ACHN (cell line): ENCODE results near the gene MT1E.
"Not testable (repeated sequence)": the region's sequence is repeated elsewhere in the genome, so short reads cannot be mapped to it uniquely, and the experiment has no call there.

ENCODE experiments used
- DNase-seq: peaks from one replicate; pipeline ENCODE4 v3.0.0-alpha.2; 2015
- in situ Hi-C: cut with HindIII; loops from 2 replicates; pipeline ENCODE4 v1.10.0; 2017; ENCODE audit warnings: low sequenced_read_pairs, low pct_ligation_motif_present, low pct_unique_long_range_greater_than_20kb

The MT1E gene

DNA sequence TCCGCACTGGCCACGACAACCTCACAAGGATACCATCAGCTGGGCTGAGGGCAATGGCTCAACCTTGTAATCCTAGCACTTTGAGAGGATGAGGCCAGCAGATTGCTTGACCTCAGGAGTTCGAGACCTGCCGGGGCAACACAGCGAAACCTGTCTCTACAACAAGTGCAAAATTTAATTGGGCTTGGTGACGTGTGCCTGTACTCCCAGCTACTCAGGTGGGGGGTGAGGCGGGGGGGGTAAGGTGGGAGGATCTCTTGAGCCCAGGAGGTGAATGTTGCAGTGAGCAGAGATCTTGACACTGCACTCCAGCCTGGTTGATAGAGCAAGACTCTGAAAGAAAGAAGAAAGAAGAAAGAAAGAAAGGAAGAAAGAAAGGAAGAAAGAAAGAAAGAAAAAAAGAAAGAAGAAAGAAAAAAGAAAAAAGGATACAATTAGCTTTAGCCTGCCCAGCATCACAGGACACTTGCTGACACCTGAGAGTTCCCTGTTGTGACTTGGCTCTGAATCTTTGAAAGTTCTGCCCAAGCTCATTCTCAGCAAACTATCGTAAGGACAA is 5.2 kb upstream of the MT1E start:
- in situ Hi-C loops, result no loop called here
- DNase-seq, result no peak

DNA sequence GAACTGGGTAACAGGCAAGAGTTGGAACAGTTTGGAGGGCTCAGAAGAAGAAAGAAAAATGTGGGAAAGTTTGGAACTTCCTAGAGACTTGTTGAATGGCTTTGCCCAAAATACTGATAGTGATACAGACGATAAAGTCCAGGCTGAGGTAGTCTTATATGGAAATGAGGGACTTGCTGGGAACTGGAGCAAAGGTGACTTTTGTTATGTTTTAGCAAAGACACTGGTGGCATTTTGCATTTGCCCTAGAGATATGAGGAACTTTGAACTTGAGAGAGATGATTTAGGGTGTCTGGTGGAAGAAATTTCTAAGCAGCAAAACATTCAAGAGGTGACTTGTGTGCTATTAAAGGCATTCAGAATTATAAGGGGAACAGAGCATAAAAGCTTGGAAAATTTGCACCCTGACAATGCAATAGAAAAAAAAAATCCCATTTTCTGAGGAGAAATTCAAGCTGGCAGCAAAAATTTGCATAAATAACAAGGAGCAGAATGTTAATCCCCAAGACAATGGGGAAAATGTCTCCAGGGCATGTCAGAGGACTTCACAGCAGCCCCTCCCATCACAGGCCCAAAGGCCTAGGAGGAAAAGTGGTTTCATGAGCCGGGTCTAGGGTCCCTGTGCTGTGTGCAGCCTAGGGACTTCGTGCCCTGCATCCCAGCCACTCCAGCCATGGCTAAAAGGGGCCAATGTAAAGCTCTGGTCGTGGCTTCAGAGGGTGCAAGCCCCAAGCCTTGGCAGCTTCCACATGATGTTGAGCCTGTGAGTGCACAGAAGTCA is 3.7 kb upstream of the MT1E start:
- in situ Hi-C loops, DNase-seq: not testable (repeated sequence)

DNA sequence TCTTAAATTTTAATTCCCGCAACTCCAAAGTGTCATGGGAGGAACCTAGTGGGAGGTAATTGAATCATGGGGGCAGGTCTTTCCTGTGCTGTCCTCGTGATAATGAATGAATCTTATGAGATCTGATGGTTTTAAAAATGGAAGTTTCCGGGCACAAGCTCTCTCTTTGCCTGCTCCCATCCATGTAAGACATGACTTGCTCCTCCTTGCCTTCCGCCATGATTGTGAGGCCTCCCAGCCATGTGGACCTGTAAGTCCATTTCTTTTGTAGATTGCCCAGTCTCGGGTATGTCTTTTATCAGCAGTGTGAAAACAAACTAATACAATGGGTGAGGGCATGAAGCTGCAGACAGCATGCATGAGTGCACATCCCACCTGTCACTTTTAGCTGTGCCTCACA is 2.4 kb upstream of the MT1E start:
- in situ Hi-C loops, DNase-seq: not testable (repeated sequence)

DNA sequence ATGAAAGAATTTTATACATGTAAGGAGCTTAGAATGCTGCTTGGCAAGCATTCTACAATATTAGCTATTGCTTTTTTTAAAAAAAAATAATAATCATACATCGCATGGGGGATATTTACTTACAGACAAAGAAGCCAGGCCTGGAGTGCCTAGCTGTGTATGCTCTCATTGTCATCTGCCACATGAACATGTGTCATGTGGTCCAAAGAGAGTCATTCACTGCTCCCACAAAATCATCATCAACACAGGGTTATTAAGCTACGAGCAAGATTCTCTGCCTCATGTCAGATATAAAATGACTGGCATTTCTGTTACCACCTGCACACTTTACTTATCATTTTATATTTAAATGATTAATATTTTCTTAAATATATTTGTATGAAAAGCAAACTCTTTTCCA is 1.9 kb upstream of the MT1E start:
- in situ Hi-C loops, result no loop called here

DNA sequence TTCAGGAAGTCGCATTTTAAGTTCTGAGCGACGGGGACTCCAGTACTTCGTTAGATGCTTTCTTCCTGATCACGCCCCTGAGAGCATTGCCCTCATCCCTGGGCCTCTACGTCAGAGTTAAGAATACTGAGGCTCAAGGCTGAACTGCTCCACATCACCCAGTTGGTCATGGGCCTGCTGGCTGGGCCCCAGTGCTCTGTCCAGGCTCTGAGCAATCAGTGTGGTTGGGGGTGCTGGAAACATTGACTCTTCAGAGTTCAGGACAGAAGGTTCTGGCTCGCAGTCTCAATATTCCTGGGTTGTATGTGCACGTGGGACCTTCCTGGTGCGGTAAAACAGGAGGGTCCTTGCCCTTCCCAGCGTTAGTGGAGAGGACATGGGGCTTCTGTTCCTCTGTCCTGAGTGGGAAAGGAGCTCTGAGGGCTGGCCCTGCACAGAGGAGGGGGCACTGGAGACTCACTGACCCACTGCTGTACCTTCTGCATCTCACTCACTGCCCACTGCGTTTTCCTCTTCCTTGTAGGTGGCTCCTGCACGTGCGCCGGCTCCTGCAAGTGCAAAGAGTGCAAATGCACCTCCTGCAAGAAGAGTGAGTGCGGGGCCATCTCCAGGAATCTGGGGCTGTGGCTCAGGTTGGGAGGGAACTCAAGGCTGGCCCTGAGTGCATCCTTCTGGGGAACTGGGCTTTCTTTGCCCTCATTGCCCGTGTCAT is 518 bp downstream of the MT1E start:
- in situ Hi-C loops, result no loop called here
- peak; percentile 55 for DNase-seq

More for the DNA sequence above, 1.9 kb upstream of the MT1E start:
- DNase-seq, result no peak

DNA sequence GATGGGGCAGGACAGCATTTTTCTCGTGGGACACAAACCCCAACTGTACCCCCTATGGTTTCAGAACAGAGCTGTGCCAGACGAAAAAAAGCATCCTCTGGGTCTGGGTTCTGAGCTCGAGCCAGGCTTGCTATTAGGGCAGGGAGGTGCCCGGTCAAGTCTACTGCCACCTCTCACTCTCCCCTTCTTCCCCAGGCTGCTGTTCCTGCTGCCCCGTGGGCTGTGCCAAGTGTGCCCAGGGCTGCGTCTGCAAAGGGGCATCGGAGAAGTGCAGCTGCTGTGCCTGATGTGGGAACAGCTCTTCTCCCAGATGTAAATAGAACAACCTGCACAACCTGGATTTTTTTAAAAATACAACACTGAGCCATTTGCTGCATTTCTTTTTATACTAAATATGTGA is 1.1 kb downstream of the MT1E start:
- in situ Hi-C loops, result no loop called here
- no peak for DNase-seq

DNA sequence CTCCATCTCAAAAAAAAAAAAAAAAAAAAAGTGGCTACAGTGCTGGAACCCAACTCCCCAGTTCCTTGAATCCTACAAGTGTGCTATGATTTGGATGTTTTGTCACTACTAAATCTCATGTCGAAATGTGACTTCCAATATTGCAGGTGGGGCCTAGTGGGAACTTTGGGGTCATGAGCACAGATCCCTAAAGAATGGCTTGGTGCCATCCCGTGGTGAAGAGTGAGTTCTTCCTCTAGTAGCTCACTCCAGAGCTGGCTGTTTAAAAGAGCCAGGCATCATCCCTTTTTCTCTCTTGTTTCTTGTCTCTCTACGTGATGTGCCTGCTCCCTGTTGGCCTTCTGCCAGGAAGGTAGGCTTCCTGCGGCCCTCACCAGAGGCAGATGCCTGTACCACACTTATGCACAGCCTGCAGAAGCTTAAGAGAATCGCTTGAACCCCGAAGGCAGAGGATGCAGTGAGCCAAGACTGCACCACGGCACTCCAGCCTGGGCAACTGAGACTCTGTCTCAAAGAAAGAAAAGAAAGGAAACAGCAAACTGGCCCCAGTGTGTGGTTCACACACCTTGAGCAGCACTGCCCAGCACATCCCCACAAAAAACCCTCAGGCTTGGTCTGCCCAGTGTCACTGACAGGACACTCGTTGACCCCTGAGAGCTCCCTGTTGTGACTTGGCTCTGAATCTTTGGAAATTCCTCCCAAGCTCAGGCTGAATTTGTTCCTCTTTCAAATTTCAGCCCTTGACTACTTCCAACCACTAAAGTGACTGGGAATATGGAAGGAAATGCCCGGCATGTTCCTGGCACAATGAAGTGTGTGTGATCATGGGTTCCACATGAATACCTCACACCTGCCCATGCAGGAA is 3.1 kb downstream of the MT1E start:
- in situ Hi-C loops, result no loop called here
- DNase-seq, result no peak

DNA sequence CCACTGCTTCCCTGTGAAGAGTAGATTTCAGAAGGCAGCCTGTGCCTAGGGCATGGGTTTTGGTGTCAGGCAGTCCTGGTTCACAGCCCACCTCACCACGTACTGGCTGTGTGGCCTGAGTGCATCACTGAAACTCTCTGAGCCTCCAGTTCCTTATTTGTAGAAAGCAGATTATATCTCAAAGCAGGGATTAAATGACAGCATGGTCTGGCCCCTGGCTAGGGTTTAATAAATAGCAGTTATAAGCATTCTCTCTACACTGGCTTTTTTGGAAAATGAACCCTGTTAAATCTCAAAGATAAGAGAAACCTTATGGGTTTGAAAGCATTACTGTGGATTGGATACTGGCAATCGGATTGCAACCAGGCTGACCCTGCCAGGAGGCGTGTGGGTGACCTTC is 4.0 kb downstream of the MT1E start:
- in situ Hi-C loops, result no loop called here
- no peak for DNase-seq

DNA sequence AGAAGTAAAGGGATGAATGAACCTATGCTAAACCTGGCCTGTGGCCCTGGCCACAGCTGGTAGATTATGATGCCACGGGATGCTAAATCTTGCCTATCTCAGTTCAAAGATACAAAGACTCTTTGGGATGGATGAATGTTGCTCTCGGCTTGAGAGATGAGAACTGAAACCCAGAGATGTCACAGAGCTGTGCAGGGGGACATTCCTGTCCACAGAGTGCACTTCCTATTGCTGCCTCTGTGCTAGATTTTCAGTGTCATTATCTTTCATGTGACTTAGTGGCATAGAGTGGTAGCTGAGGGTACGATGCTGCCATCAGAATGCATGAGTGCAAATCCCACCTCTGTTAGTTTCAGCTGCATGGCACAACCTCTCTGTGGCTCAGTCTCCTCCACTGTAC is 4.6 kb downstream of the MT1E start:
- in situ Hi-C loops, result no loop called here
- no peak for DNase-seq

DNA sequence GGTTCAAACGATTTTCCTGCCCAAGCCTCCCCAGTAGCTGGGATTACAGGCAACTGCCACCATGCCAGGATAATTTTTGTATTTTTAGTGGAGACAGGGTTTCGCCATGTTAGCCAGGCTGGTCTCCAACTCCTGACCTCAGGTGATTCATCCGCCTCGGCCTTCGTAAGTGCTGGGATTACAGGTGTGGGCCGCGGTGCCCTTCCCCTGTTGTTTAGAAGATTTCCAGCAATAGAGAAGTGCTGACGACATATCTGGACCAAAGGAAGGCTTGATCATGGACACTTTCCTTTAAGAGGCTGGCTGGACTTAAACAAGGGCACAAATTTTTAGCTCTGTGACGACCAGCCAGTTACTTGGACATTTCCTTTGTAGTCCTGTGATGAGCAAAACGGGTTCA is 5.6 kb downstream of the MT1E start:
- DNase-seq, result no peak
- in situ Hi-C loops, result no loop called here

DNA sequence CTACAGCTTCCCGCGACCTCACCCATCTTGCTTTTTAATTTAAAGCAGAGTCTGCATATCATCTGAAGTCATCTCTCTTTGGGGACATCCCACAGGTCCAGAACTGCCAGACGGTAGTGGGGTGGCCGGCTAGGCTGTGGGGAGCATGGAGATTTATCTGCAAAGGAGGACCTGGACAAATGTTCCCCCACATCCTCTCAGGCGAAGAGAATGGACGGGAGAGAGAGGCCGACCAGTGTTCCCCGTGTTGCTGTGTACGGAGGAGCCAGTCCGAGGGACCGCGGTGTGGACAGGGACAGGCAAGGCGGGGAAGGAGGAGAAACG is 6.2 kb downstream of the MT1E start:
- no peak for DNase-seq
- in situ Hi-C loops, result no loop called here

DNA sequence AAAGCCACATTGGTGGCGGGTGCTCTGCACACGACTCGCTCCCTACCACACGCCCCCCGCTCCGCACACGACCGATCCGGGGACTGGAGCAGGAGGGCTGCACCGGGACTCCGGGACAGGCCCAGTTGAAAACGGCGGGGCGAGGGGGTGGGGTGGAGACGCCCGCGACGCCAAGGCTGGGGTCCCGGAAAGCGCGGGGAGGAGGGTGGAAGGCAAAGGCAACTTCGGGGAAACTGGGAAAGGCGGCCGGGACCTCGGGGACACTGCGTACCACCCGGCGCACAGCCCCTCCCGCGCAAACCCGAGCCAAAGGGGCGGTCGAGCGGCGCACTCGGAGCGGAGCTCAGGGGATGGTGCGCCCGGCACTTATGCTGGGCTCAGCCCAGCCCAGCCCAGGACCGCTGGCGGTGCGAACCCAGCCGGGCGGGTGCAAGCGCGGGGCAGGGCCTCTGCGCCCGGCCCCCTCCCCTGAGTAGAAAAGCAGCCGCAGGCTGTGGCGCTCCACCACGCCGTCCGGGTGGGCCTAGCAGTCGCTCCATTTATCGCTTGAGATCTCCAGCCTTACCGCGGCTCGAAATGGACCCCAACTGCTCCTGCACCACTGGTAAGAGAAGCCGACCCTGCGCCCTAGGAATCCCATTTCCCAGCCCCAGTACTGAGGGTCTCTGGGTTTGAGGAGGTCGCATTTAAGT is 6.7 kb downstream of the MT1E start, which contains the start of gene MT1M:
Gene MT1M, plus strand, starts transcription at position 504 of the 692 bp plus-strand sequence. Its CDS starts 73 bp downstream, at position 577.
- peak; percentile 71 for DNase-seq
- in situ Hi-C loops, result no loop called here

DNA sequence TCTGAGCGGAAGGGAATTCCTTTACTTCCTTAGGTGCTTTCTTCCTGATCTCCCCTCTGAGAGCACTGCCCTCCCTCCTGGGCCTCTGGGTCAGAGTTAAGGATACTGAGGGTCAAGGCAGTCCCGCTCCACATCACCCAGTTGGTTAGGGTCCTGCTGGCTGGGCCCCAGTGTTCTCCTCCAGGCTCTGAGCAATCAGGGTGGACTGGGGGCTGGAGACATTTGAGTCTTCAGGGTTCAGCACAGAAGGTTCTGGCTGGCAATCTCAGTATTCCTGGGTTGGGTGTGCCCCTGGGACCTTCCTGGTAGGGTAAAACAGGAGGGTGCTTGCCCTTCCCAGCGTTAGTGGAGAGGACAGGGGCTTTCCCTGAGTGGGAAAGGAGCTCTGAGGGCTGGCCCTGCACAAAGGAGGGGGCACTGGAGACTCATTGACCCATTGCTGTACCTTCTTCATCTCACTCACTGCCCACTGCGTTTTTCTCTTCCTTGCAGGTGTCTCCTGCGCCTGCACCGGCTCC is 7.3 kb downstream of the MT1E start:
- no peak for DNase-seq
- in situ Hi-C loops, result no loop called here

DNA sequence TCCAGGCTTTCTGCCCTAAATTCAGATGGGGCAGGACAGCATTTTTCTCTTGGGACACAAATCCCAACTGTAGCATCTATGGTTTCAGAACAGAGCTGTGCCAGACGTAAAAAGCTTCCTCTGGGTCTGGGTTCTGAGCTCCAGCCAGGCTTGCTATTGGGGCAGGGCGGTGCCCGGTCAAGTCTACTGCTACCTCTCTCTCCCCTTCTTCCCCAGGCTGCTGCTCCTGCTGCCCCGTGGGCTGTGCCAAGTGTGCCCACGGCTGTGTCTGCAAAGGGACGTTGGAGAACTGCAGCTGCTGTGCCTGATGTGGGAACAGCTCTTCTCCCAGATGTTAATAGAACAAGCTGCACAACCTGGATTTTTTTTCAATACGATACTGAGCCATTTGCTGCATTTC is 8.0 kb downstream of the MT1E start:
- in situ Hi-C loops, result no loop called here
- DNase-seq, result no peak

DNA sequence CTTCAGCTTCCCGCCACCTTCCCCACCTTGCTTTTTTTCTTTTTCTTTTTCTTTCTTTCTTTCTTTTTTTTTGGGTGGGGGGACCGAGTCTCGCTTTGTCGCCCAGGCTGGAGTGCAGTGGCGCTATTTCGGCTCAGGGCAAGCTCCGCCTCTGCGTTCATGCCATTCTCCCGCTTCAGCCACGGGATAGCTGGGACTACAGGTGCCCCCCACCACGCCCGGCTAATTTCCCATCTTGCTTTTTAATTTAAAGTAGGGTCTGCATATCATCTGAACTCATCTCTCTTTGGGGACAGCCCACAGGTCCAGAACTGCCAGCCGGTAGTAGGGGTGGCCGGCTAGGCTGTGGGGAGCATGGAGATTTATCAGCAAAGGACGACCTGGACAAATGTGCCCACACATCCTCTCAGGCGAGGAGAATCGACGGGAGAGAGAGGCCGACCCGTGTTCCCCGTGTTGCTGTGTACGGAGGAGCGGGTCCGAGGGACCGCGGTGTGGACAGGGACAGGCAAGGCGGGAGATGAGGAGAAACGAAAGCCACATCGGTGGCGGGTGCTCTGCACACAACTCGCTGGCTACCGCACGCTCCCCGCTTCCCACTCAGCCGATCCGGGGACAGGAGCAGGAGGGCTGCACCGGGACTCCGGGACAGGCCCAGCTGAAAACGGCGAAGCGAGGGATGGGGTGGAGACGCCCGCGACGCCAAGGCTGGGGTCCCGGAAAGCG is 9.3 kb downstream of the MT1E start:
- no peak for DNase-seq
- in situ Hi-C loops, result no loop called here

DNA sequence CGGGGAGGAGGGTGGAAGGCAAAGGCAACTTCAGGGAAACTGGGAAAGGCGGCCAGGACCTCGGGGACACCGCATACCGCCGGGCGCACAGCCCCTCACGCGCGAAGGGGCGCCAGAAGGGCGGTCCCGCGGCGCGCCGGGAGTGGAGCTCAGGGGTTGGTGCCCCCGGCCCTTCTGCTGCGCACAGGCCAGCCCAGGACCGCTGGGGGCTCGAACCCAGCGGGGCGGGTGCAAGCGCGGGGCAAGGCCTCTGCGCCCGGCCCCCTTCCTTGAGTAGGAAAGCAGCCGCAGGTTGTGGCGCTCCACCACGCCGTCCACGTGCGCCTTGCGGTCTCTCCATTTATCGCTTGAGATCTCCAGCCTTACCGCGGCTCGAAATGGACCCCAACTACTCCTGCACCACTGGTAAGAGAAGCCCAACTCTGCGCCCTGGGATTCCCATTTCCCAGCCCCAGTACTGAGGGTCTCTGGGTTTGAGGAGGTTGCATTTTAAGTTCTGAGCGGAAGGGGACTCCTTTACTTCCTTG is 9.9 kb downstream of the MT1E start:
- no peak for DNase-seq
- in situ Hi-C loops, result no loop called here

DNA sequence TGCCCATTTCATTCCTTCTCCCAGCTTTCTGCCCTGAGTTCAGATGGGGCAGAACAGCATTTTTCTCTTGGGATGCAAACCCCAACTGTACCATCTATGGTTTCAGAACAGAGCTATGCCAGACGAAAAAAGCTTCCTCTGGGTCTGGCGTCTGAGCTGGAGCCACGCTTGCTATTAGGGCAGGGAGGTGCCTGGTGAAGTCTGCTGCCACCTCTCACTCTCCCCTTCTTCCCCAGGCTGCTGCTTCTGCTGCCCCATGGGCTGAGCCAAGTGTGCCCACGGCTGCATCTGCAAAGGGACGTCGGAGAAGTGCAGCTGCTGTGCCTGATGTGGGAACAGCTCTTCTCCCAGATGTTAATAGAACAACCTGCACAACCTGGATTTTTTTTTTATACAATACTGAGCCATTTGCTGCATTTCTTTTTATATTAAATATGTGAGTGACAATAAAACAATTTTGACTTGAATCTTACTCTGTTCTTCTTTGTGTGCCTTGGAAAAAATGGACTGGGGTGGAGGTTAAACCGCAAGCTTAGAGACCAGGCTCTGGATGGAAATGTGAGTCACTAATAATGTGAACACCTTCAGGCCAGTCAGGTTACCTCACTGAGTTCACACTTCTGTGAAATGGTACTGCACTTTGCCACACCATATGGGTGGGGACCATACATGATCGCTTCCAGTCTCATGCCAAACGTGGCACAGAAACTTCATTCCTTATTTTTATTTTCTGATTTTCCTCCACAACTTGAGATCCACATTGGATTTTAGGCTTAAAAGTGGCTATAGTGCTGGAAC is 11.2 kb downstream of the MT1E start:
- DNase-seq, result no peak
- in situ Hi-C loops, result no loop called here
